Daoy (cell line): ENCODE results near the gene CHMP2B. TPM values are rescaled to one million over a fixed set of nuclear protein-coding genes. Genes with fewer than 3 reads are reported as not detected.
"Not testable (repeated sequence)": the region's sequence is repeated elsewhere in the genome, so short reads cannot be mapped to it uniquely, and the experiment has no call there.

Source experiments
- DNase-seq: peaks from one replicate; pipeline ENCODE4 v3.0.0-alpha.2; 2015; ENCODE audit warnings: low read depth
- total RNA-seq: library from RNA; depleted of rRNA; stranded (reverse); fragments of >200 nt; shearing (Covaris generic); gene quantifications from 2 replicates; pipeline ENCODE4 v1.2.3, GENCODE V29; 2014

The CHMP2B gene
- total RNA-seq, 1 experiment from 2014 or later, result 23.7 TPM

GRCh38 chr3:87233805-87234204, 6.7 kb downstream of the CHMP2B start:
- DNase-seq, result no peak

GRCh38 chr3:87236093-87236492, 9.0 kb downstream of the CHMP2B start:
- DNase-seq, result no peak

GRCh38 chr3:87246662-87247429, 19.7 kb downstream of the CHMP2B start:
- DNase-seq, result no peak

- no peak for DNase-seq
Observed at GRCh38 chr3:87247430-87247773, 20.3 kb downstream of the CHMP2B start.

DNA sequence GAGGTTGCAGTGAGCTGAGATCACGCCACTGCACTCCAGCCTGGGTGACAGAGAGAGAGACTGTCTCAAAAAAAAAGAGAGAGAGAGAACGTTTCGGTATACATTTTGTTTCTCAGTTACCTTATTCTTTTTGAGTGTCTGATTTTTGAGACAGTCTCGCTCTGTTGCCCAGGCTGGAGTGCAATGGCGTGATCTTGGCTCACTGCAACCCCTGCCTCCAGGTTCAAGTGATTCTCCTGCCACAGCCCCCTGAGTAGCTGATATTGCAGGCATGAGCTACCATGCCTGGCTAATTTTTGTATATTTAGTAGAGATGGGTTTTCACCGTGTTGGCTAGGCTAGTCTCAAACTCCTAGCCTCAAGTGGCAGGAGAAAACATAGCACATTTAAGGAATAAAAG, 21.1 kb downstream of the CHMP2B start:
- DNase-seq, result not testable (repeated sequence)

- no peak for DNase-seq
Observed at GRCh38 chr3:87248831-87249230, 21.7 kb downstream of the CHMP2B start.

DNA sequence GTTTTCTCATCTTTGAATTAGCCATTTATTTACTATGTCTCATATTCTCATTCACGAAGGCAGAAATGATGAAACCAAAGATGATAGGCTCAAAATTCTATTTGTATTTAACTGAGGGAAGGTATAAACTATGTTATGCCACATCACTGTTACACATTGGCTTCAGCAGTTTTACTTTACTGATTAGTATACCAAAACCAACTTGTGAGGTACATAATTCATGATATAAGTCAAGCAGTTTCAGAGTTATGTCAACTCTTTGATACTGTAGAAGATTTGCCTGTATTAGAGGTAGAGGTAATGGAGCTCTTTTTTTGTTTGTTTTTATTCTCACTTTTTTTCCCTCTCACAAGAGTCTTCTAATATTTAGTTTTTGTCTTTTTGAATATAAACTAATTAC, 22.9 kb downstream of the CHMP2B start:
- no peak for DNase-seq

- DNase-seq, result peak; percentile 28
Observed at GRCh38 chr3:87260270-87260669, 33.2 kb downstream of the CHMP2B start.

DNA sequence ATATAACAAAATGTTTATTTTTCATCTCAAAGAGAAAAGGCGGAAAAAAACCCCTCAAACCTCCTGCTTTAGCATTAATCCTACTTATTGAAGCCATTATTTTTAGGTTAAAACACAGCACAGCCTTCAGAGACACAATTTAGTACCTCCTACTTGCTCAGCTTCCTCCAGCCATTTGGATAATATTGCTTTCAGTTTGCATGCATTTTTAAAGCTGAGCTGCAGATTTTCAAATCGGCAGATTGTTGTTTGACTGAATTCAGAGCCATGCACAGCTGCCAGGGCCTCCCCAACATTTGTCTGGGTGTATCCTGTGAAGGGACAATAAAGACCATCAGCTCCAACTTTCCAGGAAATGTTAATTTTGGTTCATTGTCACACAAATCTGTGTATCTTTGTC, 34.8 kb downstream of the CHMP2B start:
- no peak for DNase-seq

DNA sequence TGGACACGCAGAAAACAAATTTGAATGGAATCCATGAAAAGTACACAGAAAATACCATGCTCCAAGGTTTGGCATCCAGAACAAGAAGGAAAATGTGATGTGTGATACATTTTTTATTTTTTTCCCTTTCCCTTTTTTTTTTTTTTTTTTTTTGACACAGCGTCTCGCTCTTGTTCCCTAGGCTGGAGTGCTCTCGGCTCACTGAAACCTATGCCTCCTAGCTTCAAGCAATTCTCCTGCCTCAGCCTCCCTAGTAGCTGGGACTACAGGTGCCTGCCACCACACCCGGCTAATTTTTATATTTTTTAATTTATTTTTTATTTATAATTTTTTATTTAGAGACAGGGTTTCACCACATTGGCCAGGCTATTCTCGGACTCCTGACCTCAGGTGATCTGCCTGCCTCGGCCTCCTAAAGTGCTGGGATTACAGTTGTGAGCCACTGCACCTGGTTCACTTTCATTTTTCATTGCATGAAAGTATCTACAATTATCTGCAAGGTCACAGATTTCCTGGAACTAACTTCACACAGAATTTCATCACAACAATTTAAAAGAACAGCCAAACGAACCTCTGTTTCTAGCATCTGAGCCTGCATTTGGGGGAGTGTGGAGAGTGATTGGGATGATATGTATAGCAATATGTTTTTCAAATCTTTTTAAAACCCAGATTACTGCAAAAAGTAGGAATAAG, 41.0 kb downstream of the CHMP2B start:
- no peak for DNase-seq

DNA sequence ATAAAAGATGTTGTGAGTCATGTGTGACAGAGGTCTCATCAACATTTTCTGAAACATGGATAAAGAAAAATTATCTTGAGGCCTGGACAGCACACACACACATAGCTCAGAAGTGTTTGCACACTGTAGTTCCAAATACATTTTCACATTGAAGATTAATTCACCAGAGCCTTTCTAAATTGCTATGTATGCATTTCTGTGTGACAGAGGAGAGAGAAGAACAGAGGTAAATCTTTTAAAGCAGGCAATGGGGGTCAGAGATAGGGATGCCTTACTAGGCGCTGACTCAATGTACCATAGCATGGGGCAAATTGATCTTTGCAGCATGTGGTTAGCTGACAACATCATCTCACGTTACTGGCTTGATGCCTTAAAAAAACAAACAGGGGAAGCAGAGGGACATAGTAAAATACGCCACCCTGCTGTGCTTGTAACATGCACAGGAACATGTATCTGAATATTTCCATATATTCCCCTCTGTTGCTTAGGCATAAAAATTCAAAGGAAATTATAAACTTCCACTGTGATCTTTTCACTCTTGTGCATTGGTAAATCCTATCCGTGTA, 41.6 kb downstream of the CHMP2B start:
- DNase-seq, result peak; percentile 15

DNA sequence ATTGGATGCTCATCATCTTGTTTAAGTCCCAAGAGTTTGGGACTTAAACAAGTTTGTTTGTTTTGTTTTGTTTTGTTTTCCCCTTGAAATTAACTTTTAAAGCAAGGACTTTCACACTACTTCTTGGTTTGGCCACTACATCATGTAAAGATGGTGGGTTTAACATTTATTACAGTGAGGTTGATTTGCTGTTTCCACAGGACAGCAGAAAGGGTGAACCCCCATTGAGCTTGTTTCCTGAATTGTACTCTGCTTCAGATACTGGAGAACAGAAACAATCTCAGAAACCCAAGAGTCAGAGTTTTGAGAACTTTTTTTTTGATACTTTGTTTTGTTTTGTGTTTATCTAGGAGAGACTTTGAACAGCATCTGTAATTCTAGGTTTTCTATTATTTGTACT, 42.6 kb downstream of the CHMP2B start:
- DNase-seq, result no peak

GRCh38 chr3:87270908-87271700, 44.0 kb downstream of the CHMP2B start:
- peak; percentile 9 for DNase-seq

DNA sequence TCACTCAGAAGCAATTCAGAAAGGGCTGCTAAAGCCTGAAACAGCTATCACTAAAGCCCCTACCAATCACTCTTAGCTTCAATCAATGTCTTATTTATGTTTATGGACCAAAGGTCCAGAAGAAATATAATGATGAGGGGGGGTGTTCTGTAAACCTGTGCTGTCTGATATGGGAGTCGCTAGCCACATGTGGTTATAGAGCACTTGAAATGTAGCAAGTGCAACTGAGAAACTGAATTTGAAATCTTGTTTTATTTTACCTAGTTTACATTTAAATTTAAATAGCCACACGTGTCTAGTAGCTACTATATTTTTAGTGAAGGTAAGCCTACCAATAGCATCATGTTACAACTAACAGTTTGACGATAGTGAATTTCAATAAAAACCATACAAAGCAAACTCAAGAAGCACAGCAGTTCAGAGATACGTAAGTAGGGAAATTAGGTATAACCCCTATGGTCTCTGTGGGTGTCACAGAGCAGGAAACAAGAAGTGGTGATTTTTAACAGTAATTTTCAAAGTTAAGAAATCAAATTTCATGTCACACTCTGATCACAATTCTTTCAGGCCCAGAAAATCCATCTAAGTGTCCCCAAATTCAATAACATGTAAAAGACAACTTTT, 45.7 kb downstream of the CHMP2B start:
- DNase-seq, result no peak

- DNase-seq, result no peak
Observed at GRCh38 chr3:87276484-87276883, 49.4 kb downstream of the CHMP2B start, which contains the start of gene POU1F1. TSS of gene POU1F1 (minus strand) at chr3:87276584. CDS start at chr3:87276462, 122 bp downstream.

- peak; percentile 44 for DNase-seq
Observed at GRCh38 chr3:87287011-87287410, 59.9 kb downstream of the CHMP2B start.

- no peak for DNase-seq
Observed at GRCh38 chr3:87288446-87288845, 61.3 kb downstream of the CHMP2B start.

GRCh38 chr3:87298111-87298718, 71.1 kb downstream of the CHMP2B start:
- DNase-seq, result peak; percentile 36

DNA sequence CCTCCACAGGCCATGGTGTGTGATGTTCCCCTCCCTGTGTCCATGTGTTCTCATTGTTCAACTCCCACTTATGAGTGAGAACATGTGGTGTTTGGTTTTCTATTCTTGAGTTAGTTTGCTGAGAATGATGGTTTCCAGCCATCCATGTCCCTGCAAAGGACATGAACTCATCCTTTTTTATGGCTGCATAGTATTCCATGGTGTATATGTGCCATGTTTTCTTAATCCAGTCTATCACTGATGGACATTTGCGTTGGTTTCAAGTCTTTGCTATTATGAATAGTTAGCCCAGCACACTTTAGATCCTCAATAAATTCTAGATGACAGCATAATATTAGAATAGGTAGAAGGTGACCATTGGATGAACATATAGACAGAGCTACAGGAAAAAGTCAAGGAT, 77.9 kb downstream of the CHMP2B start:
- DNase-seq, result not testable (repeated sequence)
